T-helper 2 cell (primary cell): ENCODE results near the gene LRRC3.

Experiments used
- DNase-seq, 5 experiments: peaks; one replicate each; pipeline versions ENCODE4 v3.0.0 to v3.0.0-alpha.2; 2012 to 2022

LRRC3 gene

DNA sequence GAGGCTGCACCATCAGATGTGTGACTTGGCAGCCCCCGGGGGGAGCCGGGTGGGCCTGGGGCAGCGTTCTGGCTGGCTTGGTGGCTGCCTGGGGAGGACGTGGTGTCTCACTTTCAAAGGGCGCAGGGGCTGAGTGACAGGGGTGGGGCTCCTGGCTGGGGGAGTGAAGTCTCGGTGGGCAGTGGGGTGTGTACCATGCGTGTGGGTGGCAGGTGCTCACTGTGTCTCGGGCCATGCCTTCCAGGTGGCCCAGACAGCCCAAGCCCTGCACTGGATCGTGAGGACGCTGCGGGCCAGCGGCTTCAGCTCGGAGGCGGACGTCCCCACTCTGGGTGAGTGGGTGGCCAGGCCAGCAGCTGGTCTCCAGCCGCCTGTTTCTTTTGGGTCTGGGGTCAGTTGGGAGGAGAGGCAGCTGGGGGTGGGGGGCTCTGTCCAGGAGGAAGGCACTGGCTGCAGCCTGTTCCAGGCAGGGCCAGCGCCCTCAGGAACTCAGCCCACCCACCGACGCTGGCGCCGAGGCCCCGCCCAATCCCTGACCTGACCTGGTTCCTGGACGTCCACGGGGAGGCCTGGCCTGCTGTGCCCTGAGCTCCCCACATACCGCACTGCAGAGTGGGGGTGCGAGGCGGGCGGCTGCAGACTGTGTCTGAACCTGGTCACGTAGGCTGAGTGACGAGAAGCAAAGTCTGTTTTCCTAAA lies 30.6 kb upstream of the LRRC3 start:
- no peak for DNase-seq

DNA sequence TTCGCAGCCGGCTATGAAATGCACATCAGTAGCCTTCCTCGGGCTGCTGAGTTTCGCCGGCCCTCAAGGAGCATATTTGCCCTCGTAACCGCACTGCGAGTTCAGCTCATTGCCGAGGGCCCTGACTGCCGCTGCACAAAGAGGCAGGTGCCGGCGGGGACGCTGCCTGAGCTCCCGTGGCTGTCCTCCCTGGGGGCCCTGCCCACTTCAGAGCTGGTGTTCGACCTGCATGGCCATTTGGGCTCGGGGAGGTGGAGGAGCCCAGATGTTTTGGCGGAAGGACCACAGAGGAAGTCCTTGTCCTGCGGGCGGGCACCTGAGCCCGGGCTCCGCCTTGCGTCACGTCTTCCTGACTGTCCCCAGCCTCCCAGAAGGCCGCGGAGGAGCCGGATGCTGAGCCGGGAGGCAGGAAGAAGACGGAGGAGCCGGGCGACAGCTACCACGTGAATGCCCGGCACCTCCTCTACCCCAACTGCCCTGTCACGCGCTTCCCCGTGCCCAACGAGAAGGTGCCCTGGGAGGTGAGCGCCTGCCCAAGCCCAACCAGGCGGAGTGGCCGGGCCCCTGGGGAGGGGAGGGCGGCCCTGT lies 29.9 kb upstream of the LRRC3 start:
- no peak for DNase-seq

- no peak for DNase-seq
Measured at GRCh38 chr21:44425895-44426662, 29.2 kb upstream of the LRRC3 start.

GRCh38 chr21:44426663-44427191 lies 28.6 kb upstream of the LRRC3 start:
- no peak for DNase-seq

- no peak for DNase-seq
Measured at GRCh38 chr21:44427241-44428120, 27.8 kb upstream of the LRRC3 start.

DNA sequence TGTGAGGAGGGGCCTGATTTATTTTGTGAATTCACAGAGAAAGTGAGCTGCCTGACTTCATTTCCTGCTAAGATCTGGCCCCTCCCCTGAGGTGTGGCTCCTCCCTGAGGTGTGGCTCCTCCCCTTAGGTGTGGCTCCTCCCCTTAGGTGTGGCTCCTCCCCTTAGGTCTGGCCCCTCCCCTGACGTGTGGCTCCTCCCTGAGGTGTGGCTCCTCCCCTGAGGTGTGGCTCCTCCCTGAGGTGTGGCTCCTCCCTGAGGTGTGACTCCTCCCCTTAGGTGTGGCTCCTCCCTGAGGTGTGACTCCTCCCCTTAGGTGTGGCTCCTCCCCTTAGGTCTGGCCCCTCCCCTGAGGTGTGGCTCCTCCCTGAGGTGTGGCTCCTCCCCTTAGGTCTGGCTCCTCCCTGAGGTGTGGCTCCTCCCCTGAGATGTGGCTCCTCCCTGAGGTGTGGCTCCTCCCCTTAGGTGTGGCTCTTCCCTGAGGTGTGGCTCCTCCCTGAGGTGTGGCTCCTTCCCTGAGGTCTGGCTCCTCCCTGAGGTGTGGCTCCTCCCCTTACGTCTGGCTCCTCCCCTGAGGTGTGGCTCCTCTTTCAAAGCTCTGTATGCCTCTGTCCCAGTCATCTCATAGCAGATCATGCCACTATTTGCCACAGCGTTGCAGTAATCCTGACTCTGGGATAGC lies 26.9 kb upstream of the LRRC3 start:
- DNase-seq, result peak; percentile 11 to 60 (median 27)

DNA sequence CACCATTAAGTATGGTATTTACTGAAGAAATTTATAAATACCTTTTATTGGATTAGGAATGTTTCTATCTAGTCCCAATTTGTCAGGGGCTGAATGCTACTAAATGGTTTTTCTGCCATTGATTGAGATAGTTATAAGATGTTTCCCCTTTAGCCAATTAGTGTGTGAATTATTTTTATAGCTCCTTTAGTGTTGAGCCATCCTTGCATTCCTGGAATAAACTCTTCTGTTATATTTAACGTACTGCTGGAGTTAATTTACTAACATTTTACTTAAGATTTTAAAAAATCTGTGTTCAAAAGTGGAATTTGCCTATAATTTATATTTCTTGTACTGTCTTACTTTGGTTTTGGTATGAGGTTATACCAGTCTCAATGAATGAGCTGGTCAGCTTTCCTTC lies 25.4 kb upstream of the LRRC3 start:
- no peak for DNase-seq

DNA sequence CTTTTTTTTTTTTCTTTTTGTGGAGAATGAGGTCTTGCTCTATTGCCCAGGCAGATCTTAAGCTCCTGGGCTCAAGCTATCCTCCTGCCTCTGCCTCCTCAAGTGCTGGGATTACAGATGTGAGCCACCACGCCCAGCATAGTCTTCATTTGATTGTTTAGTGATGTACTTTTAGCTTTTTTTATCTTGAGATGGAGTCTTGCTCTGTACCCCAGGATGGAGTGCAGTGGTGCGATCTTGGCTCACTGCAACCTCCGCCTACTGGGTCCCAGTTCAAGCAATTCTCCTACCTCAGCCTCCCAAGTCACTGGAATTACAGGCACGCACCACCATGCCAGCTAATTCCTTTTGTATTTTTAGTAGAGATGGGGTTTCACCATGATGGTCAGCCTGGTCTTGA lies 24.0 kb upstream of the LRRC3 start:
- DNase-seq, result no peak

GRCh38 chr21:44432841-44433790 lies 22.2 kb upstream of the LRRC3 start:
- no peak for DNase-seq

DNA sequence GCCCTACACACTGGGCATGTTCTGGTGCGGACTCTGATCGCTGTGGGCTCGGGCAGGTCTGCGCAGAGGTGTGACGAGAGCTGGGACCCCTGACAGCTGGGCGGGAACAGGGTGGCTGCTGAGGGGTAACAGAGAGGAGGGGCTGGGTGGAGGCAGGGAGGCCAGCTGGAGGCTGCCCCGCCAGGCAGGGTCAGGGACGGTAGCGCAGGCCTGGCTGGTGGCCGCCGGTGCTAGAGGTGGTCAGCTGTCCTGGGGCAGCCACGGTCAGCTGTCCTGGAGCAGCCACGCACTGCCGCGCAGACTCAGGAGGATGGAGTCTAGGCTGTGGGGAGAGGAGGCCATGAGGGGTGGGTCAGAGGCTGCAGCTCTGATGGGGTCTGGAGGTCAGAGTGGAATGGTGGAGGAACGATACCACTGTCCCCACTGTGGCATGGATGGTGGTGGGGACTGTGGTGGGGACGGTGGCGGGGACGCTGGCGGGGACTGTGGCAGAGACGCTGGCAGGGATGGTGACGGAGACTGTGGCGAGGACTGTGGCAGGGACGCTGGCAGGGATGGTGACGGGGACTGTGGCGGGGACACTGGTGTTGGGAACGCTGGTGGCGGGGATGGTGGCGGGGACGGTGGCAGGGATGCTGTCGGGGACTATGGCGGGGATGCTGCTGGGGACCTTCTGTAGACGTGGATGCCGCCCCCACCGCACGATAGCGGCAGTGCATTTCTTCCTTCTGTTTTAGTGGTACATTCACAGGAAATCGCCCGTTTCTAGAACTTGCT lies 21.3 kb upstream of the LRRC3 start:
- no peak for DNase-seq

GRCh38 chr21:44434568-44434925 lies 20.8 kb upstream of the LRRC3 start:
- no peak for DNase-seq

DNA sequence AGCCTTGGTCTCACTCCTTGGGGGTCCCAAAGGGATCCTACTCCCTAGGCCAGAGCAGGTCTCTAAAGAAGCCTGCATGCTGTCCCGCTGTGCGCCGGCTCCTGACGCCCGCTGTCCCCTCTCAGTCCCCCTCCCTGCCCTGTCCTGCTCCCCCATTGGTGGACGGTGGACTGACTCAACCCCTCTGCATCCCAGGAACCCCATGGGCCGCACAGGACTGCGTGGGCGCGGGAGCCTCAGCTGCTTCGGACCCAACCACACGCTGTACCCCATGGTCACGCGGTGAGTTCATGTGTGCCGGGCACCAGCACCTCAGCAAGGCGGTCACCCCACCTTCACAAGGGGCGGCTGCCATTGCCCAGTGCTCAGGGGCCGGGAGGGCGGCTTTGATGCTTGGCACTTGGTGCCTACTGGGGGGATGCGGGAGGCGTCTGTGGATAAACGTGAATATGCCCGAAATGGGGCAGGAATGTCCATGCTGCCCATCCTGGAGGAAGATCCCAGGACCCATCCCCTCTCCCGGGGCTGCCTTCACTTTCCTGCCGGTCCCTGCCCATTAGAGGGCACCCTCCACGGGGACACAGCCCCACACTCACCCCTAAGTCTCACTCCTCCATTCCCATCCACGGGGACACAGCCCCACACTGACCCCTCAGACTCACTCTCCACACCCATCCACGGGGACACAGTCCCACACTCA lies 20.2 kb upstream of the LRRC3 start:
- no peak for DNase-seq

GRCh38 chr21:44436111-44436611 lies 19.1 kb upstream of the LRRC3 start:
- no peak for DNase-seq

DNA sequence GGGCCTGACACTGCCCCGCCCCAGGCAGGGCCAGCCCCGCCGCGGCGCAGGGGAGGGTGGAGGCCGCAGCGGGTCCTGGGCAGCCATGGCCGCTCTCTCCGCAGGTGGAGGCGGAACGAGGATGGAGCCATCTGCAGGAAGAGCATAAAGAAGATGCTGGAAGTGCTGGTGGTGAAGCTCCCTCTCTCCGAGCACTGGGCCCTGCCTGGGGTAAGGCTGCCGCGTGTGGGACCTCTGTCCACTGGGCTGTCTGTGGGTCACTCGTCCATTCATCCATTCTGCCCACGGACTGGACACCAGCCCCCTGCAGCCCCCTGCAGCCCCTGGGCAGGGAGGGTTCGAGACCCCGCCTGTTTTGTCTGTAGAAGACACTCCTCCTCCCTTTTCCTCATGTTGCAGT lies 18.4 kb upstream of the LRRC3 start:
- no peak for DNase-seq

GRCh38 chr21:44437371-44437695 lies 18.0 kb upstream of the LRRC3 start:
- DNase-seq, result no peak

DNA sequence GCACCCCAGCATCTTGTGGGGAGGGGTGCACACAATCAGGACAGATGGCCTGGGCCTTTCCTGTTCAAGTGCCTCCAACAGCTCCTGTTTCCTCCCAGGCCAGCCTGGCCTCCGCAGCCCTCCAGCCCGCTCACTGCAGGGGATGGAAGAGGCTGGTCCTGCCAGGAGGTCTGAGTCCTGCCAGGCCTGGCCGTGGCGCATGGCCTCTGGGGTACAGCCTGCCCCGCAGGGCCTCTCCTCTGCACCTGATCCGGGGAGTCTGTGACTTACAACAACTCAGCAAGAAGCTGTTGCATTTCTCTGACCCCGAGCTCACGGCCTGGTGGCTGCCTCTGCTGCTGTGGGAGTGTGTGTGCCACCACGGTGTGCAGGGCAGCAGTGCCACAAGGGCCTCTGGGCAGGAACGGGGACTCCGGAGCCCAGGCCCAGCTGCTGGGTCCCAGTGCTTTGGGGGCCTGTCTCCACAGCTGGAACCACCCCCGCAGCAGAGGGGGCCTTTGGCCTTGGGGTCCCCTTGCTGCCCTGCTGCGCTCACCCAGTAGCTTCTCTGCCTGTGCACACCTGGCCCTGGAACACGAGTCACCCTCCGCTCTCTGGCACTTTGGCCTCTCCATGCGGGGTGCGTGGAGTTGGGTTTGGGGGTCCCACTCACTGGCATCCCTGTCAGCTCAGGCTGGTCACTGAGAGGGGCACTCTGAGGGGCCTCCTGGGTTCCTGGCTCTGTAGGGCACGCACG lies 17.4 kb upstream of the LRRC3 start:
- DNase-seq, result no peak

DNA sequence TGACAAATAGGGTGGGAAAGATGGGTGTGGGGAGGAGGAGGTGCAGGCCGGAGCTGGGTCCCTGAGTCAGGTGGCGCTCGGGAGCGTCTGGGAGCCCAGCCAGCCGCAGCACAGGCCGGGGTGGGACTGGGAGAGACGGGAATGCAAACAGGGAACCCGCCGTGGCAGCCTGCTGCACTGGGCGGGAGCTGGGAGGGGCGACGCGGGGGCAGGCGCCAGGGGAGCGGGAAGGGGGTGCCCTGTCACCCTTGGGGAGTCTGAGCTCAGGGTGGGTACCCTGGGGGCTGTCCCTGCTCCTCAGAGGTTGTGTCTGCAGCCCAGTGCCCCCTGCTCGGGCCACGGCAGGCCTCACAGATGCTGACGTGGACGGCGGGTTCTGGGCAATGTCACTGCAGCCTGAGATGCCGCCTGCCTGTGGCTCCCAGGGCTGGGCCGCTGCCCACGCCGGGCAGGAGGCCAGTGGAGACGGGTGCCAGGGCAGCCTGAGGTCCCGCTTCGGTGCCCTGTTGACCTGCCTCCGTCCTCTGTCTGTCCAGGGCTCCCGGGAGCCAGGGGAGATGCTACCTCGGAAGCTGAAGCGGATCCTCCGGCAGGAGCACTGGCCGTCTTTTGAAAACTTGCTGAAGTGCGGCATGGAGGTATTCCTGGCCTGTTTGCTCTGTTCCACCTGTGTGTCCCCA lies 16.6 kb upstream of the LRRC3 start:
- DNase-seq, result no peak

GRCh38 chr21:44439211-44439600 lies 16.1 kb upstream of the LRRC3 start:
- DNase-seq, result no peak
